RPMI7951 (cell line): ENCODE measurements around the gene PDXK. TPM values are rescaled to one million over a fixed set of nuclear protein-coding genes. Genes with fewer than 3 reads are reported as not detected.

Experiments used
- DNase-seq: peaks from one replicate; pipeline ENCODE4 v3.0.0-alpha.2; 2012; ENCODE audit warnings: low read depth
- total RNA-seq: library from RNA; depleted of rRNA; stranded (reverse); fragments of >200 nt; shearing (Covaris generic); gene quantifications from 2 replicates; pipeline ENCODE4 v1.2.3, GENCODE V29; 2014

PDXK gene
- total RNA-seq, 1 experiment from 2014 or later = 41.3 TPM

DNA sequence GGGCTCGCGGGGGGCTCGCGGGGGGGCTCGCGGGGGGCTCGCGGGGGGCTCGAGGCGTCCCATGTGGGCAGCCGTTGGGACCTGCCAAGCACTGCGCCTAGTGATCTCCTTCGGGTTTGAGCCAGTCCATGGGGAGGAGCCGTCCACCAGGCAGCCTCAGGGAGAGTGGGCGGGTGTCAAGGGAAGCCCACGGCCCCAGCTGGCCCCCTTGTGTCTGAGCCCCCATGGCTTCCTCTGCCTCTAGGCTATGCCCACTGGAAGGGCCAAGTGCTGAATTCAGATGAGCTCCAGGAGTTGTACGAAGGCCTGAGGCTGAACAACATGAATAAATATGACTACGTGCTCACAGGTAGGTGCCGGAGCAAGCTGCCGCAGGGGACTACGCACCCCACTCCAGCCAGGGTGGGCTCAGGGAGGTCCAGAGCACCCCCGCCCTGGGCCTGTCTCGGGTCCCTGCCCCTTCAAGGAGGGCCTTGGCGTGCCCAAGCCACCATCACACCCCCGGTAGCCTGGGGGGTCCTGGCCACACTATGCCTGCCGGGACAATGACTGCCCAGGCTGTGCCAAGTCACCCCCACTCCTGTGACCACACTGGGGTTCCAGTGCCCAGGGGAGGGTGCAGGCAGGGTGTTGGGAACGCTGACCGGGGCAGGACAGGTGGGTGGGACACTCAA is 22.6 kb downstream of the PDXK start:
- no peak for DNase-seq

DNA sequence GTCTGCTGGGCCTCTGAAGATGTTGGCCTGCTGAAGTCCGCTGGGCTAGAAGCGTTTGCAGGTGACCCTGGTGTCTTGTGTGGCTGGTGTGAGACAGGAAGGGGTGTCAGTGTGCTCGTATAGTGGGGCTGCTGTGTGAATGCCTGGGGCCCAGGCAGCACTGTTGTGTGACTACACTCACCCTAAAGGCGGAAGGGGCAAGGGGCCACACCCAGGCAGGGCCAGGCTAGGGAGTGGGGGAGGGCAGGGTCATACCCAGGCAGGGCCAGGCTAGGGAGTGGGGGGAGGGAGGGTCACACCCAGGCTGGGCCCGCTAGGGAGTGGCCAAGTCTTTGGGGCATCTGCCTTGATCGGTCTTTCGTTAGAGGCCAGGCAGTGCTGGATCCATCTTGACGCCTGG is 25.0 kb downstream of the PDXK start:
- no peak for DNase-seq

DNA sequence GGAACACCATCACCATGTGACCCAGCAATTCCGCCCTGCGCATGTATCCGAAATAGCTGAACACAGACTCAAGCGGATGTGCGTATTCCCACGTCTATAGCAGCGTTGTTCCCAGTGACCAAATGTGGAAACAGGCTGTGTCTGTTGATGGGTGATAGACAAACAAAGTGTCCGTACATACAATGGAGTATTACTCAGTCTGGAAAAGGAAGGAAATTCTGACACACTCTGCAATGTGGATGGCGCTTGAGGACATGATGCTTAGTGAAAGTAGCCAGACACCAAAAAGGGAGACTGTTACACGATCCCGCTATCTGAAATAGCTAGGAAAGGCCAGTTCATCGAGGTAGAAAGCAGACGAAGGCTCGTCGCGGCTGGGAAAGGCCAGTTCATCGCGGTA is 25.8 kb downstream of the PDXK start:
- DNase-seq = no peak

DNA sequence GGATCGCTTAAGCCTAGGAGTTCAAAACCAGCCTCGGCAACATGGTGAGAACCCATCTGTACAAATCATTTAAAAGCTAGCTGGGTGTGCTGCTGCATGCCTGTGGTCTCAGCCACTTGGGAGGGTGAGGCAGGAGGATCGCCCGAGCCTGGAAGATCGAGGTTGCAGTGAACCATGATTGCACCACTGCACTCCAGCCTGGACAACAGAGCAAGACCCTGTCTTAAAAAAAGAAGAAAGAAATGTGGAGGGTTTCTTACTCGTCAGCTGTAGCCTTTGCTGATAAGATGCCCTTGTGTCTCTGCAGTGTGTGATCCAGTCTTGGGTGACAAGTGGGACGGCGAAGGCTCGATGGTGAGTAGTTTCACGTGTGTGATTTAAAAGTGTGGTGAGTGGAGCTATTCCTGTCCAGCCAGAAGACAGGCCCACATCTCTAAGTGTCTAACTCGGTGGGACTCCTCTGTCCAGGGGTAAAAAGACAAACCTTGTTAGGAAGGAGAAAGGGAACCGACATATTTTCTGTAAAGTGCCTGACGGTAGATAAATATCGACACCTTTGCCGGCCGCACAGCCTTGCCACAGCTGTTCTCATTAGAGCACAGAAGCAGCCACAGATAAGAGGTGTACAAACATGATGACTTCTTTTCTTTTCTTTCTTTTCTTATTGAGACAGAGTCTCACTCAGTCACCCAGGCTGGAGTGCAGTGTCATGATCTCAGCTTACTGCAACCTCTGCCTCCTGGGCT is 27.0 kb downstream of the PDXK start:
- no peak for DNase-seq

DNA sequence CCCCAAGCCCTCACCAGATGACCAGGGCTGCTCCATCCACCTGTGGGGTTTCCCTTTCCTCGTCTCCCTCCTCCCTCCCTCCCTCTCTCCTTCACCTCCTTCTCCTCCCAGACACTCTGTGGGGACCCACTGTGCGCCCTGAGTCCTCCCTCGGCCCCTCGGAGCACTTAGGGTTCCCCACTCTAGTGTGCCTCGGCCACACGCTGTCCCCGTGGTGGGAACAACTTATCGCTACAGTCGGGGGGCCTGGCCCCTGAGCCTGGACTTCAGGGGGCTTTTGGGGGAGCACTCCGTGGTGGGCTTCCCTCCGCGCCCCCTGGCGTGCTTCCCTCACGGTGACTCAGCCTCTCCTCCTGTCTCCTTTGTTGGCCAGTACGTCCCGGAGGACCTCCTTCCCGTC is 29.7 kb downstream of the PDXK start:
- DNase-seq = no peak

- DNase-seq = no peak
Observed at GRCh38 chr21:43749651-43750262, 30.8 kb downstream of the PDXK start.

- no peak for DNase-seq
Observed at GRCh38 chr21:43750339-43751033, 31.6 kb downstream of the PDXK start.

GRCh38 chr21:43751955-43752591 is 33.1 kb downstream of the PDXK start:
- no peak for DNase-seq

- no peak for DNase-seq
Observed at GRCh38 chr21:43752758-43753438, 34.0 kb downstream of the PDXK start.

DNA sequence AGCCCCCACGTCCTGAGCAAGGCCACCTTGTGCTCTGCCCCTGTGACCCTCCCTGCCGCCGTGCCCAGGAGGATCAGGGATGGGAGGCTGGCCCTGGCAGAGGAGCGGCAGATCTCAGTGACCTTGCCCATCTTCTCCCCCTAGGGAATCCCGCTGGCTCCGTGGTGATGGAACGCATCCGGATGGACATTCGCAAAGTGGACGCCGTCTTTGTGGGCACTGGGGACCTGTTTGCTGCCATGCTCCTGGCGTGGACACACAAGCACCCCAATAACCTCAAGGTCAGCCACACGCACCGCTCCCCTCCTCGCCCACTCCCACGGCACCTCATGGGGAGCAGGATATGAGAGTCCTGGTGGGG is 34.5 kb downstream of the PDXK start:
- no peak for DNase-seq

DNA sequence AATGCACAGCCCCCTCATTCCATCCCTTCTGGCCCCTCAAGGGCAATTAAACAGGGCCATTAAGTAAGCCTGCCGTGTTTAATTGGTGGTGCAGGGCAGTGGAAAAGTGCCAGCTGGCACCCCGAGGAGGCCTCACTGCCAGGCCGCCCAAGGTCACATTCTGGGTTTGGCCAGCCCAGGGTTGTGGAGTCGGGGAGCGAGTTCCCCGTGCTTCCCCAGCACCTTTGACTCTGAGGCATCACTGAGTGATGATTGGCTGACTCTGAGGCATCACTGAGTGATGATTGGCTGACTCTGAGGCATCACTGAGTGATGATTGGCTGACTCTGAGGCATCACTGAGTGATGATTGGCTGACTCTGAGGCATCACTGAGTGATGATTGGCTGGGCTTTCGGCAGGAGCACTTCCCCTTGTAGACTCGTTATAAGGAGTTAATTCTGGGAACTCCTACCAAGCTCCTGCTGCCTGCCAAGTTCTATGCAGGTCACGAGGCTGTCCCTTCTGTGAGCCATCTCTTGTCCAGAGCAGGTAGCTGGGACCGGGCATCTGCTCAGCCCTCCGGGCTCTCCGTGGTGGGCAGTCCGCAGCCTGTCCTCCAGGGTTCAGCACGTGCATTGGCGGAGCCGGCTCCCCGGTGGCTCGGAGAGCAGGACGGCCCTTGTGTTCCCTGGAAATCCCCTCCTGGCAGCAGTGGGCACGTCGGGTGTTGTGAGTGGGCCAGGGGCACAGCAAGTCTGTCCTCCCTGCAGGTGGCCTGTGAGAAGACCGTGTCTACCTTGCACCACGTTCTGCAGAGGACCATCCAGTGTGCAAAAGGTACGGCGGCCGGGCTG is 36.2 kb downstream of the PDXK start:
- DNase-seq = no peak

GRCh38 chr21:43755820-43756594 is 37.1 kb downstream of the PDXK start:
- DNase-seq = no peak

- DNase-seq = no peak
Observed at GRCh38 chr21:43757601-43758000, 38.7 kb downstream of the PDXK start.

- DNase-seq = no peak
Observed at GRCh38 chr21:43758111-43758641, 39.2 kb downstream of the PDXK start.

- no peak for DNase-seq
Observed at GRCh38 chr21:43758811-43759210, 39.9 kb downstream of the PDXK start.

DNA sequence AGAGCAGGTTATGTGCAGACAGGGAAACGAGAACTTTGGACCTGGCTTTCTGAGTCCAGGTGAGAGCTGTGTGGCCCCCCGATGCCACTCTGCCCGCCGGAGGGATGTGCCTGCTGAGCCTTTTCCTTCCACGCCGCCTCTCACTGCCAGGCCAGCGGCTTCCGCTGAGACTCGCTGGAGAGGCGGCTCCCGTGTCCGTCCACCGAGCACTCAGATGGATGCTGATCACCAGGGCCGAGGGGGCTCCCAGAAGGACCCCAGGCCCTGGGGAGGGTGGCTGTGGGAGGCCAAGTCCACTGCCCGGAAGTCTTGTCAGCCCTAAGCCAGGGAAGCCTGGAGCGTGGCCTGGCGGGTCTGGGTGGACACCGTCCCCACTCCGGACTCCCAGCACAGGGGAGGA is 40.7 kb downstream of the PDXK start:
- DNase-seq = no peak

DNA sequence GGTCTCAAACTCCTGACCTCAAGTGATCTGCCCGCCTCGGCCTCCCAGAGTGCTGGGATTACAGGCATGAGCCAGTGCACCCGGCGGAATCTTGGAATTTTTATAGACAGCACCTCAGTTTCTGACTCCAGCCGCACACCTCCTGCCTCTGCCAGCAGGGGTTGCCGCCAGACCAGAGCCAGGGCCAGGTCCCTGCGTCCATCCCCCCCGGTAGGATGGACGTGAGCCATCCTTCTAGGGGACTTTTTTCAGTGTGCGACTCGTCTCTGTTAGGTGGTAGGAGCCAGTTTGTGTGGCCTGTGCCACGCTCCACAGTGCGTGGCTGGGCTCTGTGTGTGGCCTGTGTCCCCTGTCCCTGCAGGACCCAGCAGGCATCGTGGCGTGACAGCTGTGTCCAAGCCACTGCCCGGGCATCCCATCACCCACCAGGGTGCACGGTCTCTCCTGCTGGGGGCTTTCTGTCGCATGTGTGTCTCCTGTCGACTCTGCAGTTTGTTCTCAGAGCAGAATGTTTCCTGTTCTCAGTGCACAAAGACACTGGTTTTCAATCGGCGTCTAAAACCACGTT is 41.5 kb downstream of the PDXK start:
- no peak for DNase-seq

DNA sequence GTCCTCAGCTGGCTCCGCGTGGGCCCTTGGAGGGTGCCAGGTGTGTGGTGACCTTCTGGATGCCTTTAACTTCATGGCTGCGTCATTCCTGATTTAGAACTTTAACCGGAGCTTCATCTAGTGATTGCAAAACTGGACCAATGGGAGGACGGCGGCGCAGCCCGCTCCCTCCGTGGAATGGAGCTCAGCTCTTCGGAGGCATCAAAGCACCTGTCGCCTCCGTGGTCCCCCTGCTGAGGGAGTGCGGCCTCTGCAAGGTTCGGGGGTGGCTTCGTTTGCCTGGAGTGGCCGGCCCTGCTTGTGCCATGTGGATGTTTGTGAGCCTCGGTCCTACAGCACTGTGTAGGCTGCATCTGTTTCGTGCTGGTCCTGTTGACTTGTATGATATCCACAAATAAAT is 43.0 kb downstream of the PDXK start:
- DNase-seq = no peak
